ENCODE measurements around the gene AZI2.

Gene AZI2

GRCh38 chr3:28279770-28280169, 68.9 kb downstream of the AZI2 start:
- Histone ChIP-seq H3K36me3 (ENCODE audit: control insufficient read depth, insufficient read depth, low read length) (peaks cover 3% of the 10 kb centered on the region), H3K4me3 (replicated peaks; ENCODE audit: low read depth, low read length) (no peak overlapping the region), H3K27me3 (replicated peaks; ENCODE audit: control insufficient read depth, insufficient read depth, low read length) (no peaks in the 10 kb centered on the region)
- no peak for DNase-seq (ENCODE audit: extremely low read depth, insufficient read length)
- TF ChIP-seq, protein P1, sequence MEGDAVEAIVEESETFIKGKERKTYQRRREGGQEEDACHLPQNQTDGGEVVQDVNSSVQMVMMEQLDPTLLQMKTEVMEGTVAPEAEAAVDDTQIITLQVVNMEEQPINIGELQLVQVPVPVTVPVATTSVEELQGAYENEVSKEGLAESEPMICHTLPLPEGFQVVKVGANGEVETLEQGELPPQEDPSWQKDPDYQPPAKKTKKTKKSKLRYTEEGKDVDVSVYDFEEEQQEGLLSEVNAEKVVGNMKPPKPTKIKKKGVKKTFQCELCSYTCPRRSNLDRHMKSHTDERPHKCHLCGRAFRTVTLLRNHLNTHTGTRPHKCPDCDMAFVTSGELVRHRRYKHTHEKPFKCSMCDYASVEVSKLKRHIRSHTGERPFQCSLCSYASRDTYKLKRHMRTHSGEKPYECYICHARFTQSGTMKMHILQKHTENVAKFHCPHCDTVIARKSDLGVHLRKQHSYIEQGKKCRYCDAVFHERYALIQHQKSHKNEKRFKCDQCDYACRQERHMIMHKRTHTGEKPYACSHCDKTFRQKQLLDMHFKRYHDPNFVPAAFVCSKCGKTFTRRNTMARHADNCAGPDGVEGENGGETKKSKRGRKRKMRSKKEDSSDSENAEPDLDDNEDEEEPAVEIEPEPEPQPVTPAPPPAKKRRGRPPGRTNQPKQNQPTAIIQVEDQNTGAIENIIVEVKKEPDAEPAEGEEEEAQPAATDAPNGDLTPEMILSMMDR (IDR thresholded peaks at IDR 0.05; ENCODE audit: insufficient read depth, low read length, poor library complexity, severe bottlenecking): no peak

GRCh38 chr3:28278918-28279317, 69.7 kb downstream of the AZI2 start:
- TF ChIP-seq, protein P1 (IDR thresholded peaks at IDR 0.05; ENCODE audit: insufficient read depth, low read length, poor library complexity, severe bottlenecking): no peak
- peaks cover 3% of the 10 kb centered on the region for H3K36me3 ChIP-seq (ENCODE audit: control insufficient read depth, insufficient read depth, low read length)
- no peak for DNase-seq (ENCODE audit: extremely low read depth, insufficient read length)
- H3K27me3 ChIP-seq (replicated peaks; ENCODE audit: control insufficient read depth, insufficient read depth, low read length): no peaks in the 10 kb centered on the region
- H3K4me3 ChIP-seq (replicated peaks; ENCODE audit: low read depth, low read length): no peak overlapping the region

DNA sequence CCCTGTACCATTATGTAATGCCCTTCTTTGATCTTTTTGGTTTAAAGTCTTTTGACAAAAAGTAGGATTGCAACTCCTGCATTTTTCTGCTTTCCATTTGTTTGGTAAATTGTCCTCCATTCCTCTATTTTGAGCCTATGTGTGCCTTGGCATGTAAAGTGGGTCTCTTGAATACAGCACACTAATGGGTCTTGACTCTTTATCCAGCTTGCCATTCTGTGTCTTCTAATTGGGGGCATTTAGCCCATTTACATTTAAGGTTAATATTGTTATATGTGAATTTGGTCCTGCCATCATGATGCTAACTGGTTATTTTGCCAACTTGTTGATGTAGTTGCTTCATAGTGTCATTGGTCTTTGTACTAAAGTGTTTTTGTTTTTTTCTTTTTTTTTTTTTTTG, 74.8 kb downstream of the AZI2 start:
- no peaks in the 10 kb centered on the region for H3K27me3 ChIP-seq (replicated peaks; ENCODE audit: control insufficient read depth, insufficient read depth, low read length)
- peaks cover 3% of the 10 kb centered on the region for H3K36me3 ChIP-seq (ENCODE audit: control insufficient read depth, insufficient read depth, low read length)
- H3K4me3 ChIP-seq (replicated peaks; ENCODE audit: low read depth, low read length): no peak overlapping the region
- TF ChIP-seq, protein P1 (IDR thresholded peaks at IDR 0.05; ENCODE audit: insufficient read depth, low read length, poor library complexity, severe bottlenecking): no peak
- no peak for DNase-seq (ENCODE audit: extremely low read depth, insufficient read length)

Measured in GM06990 (cell line).